ENCODE data around the gene CCNDBP1. TPM values are rescaled to one million over a fixed set of nuclear protein-coding genes. Genes with fewer than 3 reads are reported as not detected.
"Not testable (repeated sequence)": the region's sequence is repeated elsewhere in the genome, so short reads cannot be mapped to it uniquely, and the experiment has no call there.

Gene CCNDBP1
- total RNA-seq, 4 donors from 2014 or later = 32.4 to 108 (median 92.6) TPM

DNA sequence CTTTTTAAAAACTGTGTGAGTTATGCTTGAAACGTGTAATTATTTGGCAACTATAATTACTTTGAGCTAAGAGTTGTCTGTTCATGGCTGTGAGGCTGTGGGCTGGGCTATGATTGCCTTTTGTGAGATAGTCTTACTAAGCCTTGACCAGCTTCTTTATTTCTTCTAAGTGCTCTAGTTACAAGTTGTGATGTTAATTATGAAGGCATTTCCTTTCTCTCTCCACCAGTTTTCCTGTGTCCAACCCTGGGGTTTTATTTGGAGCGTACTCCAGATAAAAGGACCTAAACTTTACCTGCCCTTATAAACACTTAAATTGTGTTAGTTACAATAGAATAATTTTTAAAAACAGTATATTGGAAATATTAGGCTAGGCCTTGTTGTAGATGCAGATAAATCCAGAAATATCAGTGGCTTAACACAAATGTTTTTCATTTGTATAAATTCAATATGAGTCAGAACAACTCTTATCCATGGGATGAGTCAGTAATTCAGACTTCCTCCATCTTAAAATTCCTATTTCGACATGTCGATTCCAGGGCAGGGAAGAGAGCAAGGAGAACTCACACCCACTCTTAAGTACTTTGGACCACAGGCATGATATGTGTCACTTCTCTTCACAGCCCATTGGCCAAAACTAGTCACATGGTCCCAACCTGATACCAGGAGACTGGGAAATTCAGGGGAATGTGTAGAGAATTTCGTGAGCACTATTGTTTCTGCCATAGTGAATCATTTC lies 34.8 kb upstream of the CCNDBP1 start:
- in situ Hi-C loops (cut with MboI; ENCODE audit: low sequenced_read_pairs in 4 of 4) (no loop called here), intact Hi-C loops (cut with DNase I; ENCODE audit: low total_unique reads) (no loop called here)
- Histone ChIP-seq H3K27me3 (no peaks in the 10 kb centered on the region), H3K4me1 (no peaks in the 10 kb centered on the region), H3K4me3 (no peak overlapping the region), H3K9me3 (no peaks in the 10 kb centered on the region), H3K27ac (no peak overlapping the region), H3K36me3 (peaks cover 4 to 36% of the 10 kb centered on the region in 2 donors)
- ATAC-seq (no peak), DNase-seq (no peak)
- no peak for TF ChIP-seq POLR2A (IDR thresholded peaks at IDR 0.05)
- TF ChIP-seq, protein P1, sequence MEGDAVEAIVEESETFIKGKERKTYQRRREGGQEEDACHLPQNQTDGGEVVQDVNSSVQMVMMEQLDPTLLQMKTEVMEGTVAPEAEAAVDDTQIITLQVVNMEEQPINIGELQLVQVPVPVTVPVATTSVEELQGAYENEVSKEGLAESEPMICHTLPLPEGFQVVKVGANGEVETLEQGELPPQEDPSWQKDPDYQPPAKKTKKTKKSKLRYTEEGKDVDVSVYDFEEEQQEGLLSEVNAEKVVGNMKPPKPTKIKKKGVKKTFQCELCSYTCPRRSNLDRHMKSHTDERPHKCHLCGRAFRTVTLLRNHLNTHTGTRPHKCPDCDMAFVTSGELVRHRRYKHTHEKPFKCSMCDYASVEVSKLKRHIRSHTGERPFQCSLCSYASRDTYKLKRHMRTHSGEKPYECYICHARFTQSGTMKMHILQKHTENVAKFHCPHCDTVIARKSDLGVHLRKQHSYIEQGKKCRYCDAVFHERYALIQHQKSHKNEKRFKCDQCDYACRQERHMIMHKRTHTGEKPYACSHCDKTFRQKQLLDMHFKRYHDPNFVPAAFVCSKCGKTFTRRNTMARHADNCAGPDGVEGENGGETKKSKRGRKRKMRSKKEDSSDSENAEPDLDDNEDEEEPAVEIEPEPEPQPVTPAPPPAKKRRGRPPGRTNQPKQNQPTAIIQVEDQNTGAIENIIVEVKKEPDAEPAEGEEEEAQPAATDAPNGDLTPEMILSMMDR (IDR thresholded peaks at IDR 0.05 in 4 of 5, conservative IDR thresholded peaks at IDR 0.05 in 1 of 5) = no peak

DNA sequence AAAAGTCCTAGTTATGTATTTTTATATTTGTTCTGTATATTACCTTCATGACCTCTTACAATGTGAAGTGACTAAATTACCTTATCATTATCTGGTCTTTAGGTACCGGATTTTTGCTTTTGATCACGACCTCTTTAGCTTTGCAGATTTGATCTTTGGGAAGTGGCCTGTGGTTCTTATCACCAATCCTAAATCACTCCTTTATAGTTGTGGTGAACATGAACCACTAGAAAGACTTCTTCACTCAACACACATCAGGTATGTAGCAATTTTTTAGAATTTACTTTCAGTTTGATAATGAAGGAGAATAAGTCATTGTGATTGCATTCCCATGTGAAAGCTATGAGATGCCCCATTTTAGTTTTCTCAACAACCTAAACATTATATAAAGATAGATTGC lies 33.5 kb upstream of the CCNDBP1 start:
- intact Hi-C loops (cut with DNase I; ENCODE audit: low total_unique reads) = no loop called here
- in situ Hi-C loops (cut with MboI; ENCODE audit: low sequenced_read_pairs in 4 of 4) = no loop called here
- Histone ChIP-seq H3K27ac (no peak overlapping the region), H3K4me1 (no peaks in the 10 kb centered on the region), H3K4me3 (no peak overlapping the region), H3K36me3 (peaks cover 4 to 44% of the 10 kb centered on the region in 2 donors), H3K9me3 (no peaks in the 10 kb centered on the region), H3K27me3 (no peaks in the 10 kb centered on the region)
- DNase-seq = no peak
- no peak for TF ChIP-seq POLR2A (IDR thresholded peaks at IDR 0.05)
- TF ChIP-seq, protein P1 (IDR thresholded peaks at IDR 0.05 in 4 of 5, conservative IDR thresholded peaks at IDR 0.05 in 1 of 5) = no peak
- ATAC-seq = no peak

DNA sequence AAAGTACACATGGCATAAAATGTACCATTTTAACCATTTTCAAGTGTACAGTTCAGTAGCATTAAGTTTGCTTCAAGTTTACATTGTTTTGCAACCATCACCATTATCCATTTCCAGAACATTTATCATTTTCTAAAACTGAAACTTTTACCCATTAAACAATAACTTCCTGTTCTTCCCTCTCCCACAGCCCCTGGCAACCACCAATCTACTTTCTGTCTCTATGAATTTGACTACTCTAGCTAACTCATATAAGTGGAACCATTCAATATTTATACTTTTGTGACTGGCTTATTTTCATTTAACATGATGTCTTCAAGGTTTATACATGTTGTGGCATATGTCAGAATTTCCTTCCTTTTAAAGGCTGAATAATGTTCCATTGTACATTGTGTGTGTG lies 31.9 kb upstream of the CCNDBP1 start:
- Histone ChIP-seq H3K27ac (no peak overlapping the region), H3K4me1 (no peaks in the 10 kb centered on the region), H3K9me3 (no peaks in the 10 kb centered on the region), H3K36me3 (peaks cover 0 to 50% of the 10 kb centered on the region in 2 donors), H3K4me3 (no peak overlapping the region), H3K27me3 (no peaks in the 10 kb centered on the region)
- ATAC-seq (no peak), DNase-seq (no peak)
- in situ Hi-C loops (cut with MboI; ENCODE audit: low sequenced_read_pairs in 4 of 4) = no loop called here
- no peak for TF ChIP-seq POLR2A (IDR thresholded peaks at IDR 0.05)
- TF ChIP-seq, protein P1 (IDR thresholded peaks at IDR 0.05 in 4 of 5, conservative IDR thresholded peaks at IDR 0.05 in 1 of 5) = no peak
- intact Hi-C loops (cut with DNase I; ENCODE audit: low total_unique reads) = no loop called here

DNA sequence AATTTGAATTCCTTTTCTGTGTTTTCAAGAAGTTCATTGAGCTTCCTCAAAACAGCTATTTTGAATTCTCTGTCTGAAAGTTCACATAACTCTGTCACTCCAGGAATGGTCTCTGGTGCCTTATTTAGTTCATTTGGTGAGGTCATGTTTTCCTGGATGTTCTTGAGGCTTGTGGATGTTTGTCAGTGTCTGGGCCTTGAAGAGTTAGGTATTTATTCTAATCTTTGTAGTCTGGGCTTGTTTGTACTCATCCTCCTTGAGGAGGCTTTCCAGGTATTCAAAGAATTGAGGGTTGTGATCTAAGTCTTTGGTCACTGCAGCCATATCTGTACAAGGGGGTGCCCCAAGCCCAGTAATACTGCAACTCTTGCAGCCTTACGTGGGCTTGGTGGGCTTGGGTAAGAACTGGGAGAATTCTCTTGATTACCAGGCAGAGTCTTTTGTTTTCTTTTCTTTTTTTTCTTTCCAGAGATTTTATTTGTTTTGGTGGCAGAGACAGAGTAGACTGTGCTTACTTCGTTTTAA lies 19.3 kb upstream of the CCNDBP1 start:
- no peaks in the 10 kb centered on the region for H3K9me3 ChIP-seq
- H3K4me3 ChIP-seq = no peak overlapping the region
- peaks cover 0 to 6% of the 10 kb centered on the region in 2 donors for H3K4me1 ChIP-seq
- no peak overlapping the region for H3K27ac ChIP-seq
- ATAC-seq (no peak), DNase-seq (no peak)
- intact Hi-C loops (cut with DNase I; ENCODE audit: low total_unique reads) (no loop called here), in situ Hi-C loops (cut with MboI; ENCODE audit: low sequenced_read_pairs in 4 of 4) (no loop called here)
- H3K36me3 ChIP-seq = peaks cover 0 to 44% of the 10 kb centered on the region in 2 donors
- TF ChIP-seq, protein P1 (IDR thresholded peaks at IDR 0.05 in 4 of 5, conservative IDR thresholded peaks at IDR 0.05 in 1 of 5) = no peak
- TF ChIP-seq POLR2A (IDR thresholded peaks at IDR 0.05) = no peak
- H3K27me3 ChIP-seq = no peaks in the 10 kb centered on the region

DNA sequence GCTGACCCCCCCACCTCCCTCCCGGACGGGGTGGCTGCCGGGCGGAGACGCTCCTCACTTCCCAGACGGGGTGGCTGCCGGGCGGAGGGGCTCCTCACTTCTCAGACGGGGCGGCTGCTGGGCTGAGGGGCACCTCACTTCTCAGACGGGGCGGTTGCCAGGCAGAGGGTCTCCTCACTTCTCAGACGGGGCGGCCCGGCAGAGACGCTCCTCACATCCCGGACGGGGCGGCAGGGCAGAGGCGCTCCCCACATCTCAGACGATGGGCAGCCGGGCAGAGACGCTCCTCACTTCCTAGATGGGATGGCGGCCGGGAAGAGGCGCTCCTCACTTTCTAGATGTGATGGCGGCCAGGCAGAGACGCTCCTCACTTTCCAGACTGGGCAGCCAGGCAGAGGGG lies 17.9 kb upstream of the CCNDBP1 start:
- H3K36me3 ChIP-seq = peaks cover 0 to 30% of the 10 kb centered on the region in 2 donors
- DNase-seq; H3K9me3 ChIP-seq; H3K27ac ChIP-seq; ATAC-seq; intact Hi-C loops (cut with DNase I; ENCODE audit: low total_unique reads); H3K4me3 ChIP-seq; in situ Hi-C loops (cut with MboI; ENCODE audit: low sequenced_read_pairs in 4 of 4); H3K27me3 ChIP-seq; H3K4me1 ChIP-seq: not testable (repeated sequence)

All from gastrocnemius medialis (tissue), 4 donors.